Skin epidermis (tissue), 12 donors: Measurements from ENCODE around the gene SHISA7.
"Not testable (repeated sequence)": the region's sequence is repeated elsewhere in the genome, so short reads cannot be mapped to it uniquely, and the experiment has no call there.

Experiments used
- H3K27ac ChIP-seq, 21 experiments: fragments of 200-600 bp; sonication (generic) in 11 of 21; one replicate each; pipeline ENCODE4 v1.5.0; 2020; ENCODE audit warnings: mild to moderate bottlenecking in 3 of 21, inconsistent platforms in 2 of 21, moderate library complexity in 2 of 21
- H3K4me3 ChIP-seq, 7 experiments: fragments of 200-600 bp; sonication (generic) in 2 of 7; one replicate each; pipeline ENCODE4 v1.5.0; 2020; ENCODE audit warnings: inconsistent platforms in 2 of 7, mild to moderate bottlenecking in 2 of 7, moderate library complexity in 1 of 7

Gene SHISA7

DNA sequence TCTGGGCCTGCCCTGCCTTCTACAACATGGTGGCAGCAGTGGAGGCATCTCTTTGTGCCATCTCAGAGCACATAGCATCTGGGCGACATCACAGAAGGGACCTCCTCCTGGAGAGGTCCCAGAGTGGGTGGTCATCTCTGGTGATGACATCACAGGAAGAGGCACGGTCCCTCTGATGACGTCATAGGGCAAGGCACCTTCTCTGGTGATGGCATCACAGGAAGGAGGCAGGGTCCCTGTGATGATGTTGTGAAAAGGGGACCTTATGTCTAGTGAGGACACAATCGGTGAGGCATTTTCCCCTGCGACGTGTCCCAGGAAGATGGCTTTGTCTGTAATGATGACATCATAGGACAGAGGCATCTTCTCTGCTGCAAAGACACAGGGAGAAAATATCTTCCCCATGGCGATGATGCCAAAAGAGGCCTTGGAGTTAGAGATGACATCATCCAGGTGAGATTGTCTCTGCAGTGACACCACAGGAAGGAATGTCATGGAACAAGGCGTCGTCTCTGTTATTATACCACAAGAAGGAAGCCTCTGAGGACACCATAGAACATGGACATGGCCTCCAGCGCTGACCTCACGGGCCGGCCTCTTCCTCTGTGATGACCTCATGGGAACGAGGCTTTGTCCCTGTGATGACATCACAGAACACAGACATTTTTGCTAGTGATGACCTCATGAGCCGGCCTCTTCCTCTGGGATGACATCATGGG lies 10.7 kb downstream of the SHISA7 start:
- H3K27ac ChIP-seq, result no peak overlapping the region
- no peak overlapping the region for H3K4me3 ChIP-seq

DNA sequence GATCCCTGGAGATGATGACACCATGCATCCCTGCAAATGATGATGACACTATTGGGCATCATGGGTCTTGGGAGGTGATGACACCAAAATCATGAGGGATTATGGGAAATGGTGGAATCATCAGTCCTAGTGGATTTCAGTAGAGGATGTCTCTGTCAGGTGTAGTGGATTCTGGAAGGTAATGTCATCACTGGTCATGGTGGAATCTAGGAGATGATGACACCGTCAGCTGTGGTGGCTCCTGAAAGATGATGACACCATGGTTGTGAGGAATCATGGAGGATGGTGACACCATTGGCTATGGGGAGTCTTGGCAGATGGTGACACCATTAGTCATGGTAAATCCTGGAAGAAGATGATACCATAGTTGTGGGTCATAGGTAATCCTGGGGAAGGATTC lies 11.9 kb downstream of the SHISA7 start:
- no peak overlapping the region for H3K4me3 ChIP-seq

DNA sequence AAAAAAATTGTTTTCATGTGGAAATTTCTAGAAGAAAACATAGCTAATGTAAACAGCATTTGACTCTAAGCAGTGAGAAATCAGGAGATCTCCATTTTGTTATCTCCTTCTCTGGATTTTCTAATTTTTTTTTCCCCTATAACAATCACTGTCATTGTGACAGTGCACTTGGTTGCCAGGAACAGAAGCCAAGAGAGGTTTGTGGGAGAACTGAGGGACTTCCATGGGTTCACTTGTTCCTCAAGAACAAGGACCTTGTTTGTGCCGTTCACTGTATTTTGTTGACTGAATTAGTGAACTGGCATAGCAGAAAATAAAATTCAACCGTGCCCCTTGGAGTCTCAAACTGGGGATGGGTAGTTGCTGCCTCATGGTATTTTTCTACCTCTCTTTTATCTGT lies 17.1 kb downstream of the SHISA7 start:
- H3K4me3 ChIP-seq, result no peak overlapping the region
- peak overlapping the region in 1 of 21 experiments; percentile 35 for H3K27ac ChIP-seq

More for the DNA sequence above, 11.9 kb downstream of the SHISA7 start:
- H3K27ac ChIP-seq, result no peak overlapping the region

- no peak overlapping the region for H3K4me3 ChIP-seq
- H3K27ac ChIP-seq, result no peak overlapping the region
Observed at GRCh38 chr19:55424518-55424917, 18.6 kb downstream of the SHISA7 start.

GRCh38 chr19:55423225-55424005 lies 19.7 kb downstream of the SHISA7 start:
- no peak overlapping the region for H3K27ac ChIP-seq
- no peak overlapping the region for H3K4me3 ChIP-seq

GRCh38 chr19:55421281-55421680 lies 21.8 kb downstream of the SHISA7 start:
- H3K27ac ChIP-seq, result peak overlapping the region in 1 of 21 experiments; percentile 29
- H3K4me3 ChIP-seq, result not testable (repeated sequence)

DNA sequence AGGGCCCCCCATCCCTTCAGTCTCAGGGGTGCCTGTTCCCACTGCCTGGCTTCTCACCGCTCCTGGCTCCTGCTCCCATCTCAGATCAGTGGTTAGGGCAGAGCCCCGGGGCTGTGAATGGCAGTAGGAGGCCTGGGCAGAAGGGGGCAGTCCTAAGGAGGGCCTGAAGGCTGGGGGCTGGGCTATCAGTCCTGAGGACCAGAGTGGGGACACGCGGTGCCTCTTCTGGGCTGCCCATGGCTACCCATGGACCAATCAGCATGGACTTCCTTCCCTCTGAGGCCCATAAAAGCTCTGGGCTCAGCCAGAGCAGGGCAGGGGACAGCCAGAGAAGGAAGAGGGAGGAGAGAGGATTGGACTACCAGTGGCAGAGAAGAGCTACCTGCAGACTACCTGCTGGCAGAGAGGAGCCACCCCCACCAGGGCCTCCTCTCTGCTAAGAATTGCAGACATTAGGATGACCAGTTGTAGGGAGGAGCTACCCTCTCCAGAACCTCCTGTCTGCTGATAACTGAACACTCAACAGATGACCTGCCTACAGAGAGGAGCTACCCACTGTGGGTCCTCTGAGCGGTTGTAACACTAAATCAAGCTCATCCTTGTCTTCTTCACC lies 23.4 kb downstream of the SHISA7 start:
- H3K4me3 ChIP-seq, result no peak overlapping the region
- no peak overlapping the region for H3K27ac ChIP-seq

DNA sequence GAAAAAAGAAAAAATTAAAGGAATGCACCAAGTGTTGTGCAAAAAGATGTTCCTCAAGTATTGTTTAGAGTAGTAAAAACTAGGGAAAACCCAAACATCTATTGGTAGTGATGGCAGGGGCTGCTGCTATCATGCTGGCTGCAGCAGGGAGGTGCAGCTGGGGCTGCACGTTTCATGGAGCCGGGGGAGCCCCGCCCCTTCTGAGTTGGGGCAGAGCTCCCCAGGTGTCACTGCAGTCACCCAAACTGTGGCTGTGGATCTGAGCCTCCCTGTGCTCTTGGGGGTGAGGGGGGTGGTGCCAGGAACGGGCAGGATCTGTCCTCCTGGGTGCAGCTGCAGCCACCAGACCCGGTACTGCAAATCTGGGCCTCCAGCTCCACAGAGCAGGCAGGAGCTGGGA lies 24.0 kb downstream of the SHISA7 start:
- H3K27ac ChIP-seq, result no peak overlapping the region
- no peak overlapping the region for H3K4me3 ChIP-seq

DNA sequence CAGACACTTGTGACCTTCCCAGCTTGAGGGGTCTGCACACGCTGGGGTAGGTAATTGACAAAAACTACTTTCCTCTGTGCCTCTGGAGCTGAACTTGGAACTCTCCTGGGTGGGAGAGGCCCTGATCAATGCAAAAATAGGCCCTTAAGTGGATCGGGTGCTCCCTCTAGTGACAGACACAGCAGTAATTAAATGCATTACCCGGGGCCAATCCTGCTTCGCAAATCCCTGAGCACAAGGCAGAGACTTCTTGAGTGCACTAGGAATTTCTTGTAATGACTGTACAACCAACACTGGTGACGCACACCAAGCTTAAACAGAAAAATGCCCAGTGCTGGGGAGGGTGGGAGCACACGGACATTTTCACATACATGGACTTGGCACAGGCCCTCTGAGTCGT lies 24.9 kb downstream of the SHISA7 start:
- no peak overlapping the region for H3K27ac ChIP-seq

GRCh38 chr19:55410168-55410567 lies 32.9 kb downstream of the SHISA7 start:
- H3K4me3 ChIP-seq, result no peak overlapping the region
- no peak overlapping the region for H3K27ac ChIP-seq

More for the DNA sequence above, 24.9 kb downstream of the SHISA7 start:
- no peak overlapping the region for H3K4me3 ChIP-seq

DNA sequence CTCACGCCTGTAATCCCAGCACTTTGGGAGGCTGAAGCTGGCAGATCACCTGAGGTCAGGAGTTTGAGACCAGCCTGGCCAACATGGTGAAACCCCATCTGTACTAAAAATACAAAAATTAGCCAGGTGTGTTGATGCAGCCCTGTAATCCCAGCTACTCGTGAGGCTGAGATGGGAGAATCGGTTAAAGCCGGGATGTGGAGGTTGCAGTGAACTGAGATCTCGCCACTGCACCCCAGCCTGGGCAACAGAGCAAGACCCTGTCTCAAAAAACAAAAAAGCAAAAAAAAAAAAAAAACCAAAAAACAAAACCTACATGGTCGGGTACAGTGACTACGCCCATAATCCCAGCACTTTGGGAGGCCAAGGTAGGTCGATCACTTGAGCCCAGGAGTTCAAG lies 33.9 kb downstream of the SHISA7 start:
- not testable (repeated sequence) for H3K27ac ChIP-seq, H3K4me3 ChIP-seq

- H3K4me3 ChIP-seq, result peak overlapping the region; percentile 24 to 99 (median 79)
Observed at GRCh38 chr19:55408533-55408872, 34.6 kb downstream of the SHISA7 start.

GRCh38 chr19:55407800-55408532 lies 35.1 kb downstream of the SHISA7 start:
- Histone ChIP-seq H3K4me3 (peak overlapping the region; percentile 68 to 99 (median 79)), H3K27ac (peak overlapping the region; percentile 68 to 100 (median 98))

More at GRCh38 chr19:55408533-55408872, 34.6 kb downstream of the SHISA7 start:
- peak overlapping the region; percentile 41 to 100 (median 97) for H3K27ac ChIP-seq

- H3K4me3 ChIP-seq, result peak within 1 kb of the TSS; percentile 68 to 99 (median 79)
Observed at GRCh38 chr19:55407550-55407799, 35.6 kb downstream of the SHISA7 start, which contains the start of gene UBE2S. Gene UBE2S, minus strand, starts transcription at chr19:55407788. Its CDS starts 199 bp downstream, at chr19:55407589.

DNA sequence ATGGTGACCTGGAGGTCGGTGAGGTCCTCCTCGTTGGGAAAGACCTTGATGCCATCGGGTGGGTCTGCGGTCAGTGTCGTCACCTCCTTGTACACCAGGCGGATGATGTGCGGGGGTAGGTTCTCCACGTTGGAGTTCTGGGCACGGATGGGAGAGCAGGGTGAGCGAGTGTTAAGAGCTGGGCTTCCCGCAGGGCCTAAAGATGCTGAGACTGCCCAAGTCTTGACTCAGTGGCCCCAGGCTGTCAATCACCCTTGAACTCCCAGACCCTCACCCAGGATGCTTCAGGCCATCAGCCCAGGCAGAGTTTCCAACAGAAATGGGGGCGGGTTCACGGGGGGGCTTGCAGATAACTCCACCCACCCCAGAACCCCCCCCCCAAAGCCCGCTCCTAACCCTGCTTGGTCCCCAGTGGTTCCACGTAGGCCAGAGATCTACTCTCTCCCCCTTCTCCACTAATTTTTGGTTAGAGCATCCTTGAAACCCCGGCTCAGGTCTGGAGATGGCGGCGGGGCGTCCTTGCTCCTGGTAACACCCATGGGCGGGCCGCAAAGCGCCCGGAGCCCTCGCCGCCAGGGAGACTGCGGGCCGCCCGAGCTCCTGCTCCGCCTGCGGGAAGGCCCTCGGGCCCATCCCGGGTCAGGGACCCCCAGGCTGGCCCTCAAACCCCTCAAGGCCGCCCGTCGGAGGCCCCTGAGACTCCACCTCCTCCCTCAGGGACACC lies 36.1 kb downstream of the SHISA7 start:
- peak overlapping the region; percentile 68 to 99 (median 79) for H3K4me3 ChIP-seq
- H3K27ac ChIP-seq, result peak overlapping the region; percentile 68 to 100 (median 98)

More at GRCh38 chr19:55407550-55407799, 35.6 kb downstream of the SHISA7 start, which contains the start of gene UBE2S:
- H3K27ac ChIP-seq, result peak within 1 kb of the TSS; percentile 68 to 100 (median 98)

GRCh38 chr19:55406091-55406825 lies 36.8 kb downstream of the SHISA7 start:
- Histone ChIP-seq H3K4me3 (peak overlapping the region; percentile 68 to 99 (median 79)), H3K27ac (peak overlapping the region in 9 of 21 experiments; percentile 92 to 100 (median 98))

GRCh38 chr19:55405638-55406037 lies 37.5 kb downstream of the SHISA7 start:
- no peak overlapping the region for H3K4me3 ChIP-seq
- H3K27ac ChIP-seq, result no peak overlapping the region

- Histone ChIP-seq H3K4me3 (no peak overlapping the region), H3K27ac (no peak overlapping the region)
Observed at GRCh38 chr19:55402509-55402908, 40.6 kb downstream of the SHISA7 start.

DNA sequence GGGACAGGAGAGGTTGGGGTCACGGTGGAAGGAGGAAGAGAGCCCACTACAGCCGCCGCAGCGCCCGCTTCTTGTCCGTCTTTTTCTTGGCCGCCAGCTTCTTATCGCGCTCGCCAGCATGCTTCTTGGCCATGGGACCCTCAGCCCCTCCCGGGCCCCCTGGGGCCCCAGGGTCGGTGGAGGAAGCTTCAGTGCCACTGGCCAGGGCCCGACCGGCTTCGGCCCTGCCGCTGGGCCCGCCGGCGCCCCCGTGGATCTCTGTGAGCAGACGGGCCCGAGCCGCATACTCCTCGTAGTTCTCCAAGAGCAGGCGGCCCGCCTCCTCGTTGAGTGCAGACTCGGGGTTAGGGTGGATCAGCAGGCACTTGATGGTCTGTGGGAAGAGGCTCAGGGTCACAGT lies 41.7 kb downstream of the SHISA7 start:
- H3K4me3 ChIP-seq, H3K27ac ChIP-seq: not testable (repeated sequence)
